Measurements from ENCODE around the gene ITIH5.

DNA sequence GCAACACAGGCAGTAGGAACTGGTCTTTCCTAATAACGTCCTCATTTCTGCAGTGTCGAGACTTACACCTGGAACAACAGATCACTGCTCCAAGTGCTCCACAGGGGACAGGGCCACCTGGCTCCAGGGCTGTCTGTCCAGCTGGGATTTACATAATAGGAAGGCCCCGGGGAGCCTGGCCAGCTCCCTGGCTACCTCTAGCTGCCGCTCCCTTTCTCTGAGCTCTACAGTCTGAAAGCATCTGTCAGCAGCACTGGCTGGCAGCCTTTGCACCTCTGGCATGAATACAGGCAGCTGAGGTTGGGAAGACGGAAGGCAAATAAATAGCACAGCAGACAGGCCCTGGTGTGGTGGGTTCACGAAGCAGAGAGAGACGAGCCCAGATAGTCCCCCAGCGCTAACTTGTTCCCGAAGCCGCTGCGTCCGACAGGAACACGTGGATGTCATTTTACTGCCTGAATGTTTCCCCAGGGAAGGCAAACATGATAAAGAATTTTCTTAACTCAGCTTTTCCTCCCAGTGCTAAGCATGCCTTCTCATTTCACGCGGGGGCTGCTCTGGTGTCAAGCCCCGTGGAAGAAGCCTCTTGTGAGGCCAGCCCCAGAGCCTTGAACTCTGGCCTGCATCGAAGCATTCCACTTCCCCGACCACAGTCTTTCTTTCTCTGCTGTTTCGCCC lies 105.4 kb downstream of the ITIH5 start:
- TF ChIP-seq, protein P1, sequence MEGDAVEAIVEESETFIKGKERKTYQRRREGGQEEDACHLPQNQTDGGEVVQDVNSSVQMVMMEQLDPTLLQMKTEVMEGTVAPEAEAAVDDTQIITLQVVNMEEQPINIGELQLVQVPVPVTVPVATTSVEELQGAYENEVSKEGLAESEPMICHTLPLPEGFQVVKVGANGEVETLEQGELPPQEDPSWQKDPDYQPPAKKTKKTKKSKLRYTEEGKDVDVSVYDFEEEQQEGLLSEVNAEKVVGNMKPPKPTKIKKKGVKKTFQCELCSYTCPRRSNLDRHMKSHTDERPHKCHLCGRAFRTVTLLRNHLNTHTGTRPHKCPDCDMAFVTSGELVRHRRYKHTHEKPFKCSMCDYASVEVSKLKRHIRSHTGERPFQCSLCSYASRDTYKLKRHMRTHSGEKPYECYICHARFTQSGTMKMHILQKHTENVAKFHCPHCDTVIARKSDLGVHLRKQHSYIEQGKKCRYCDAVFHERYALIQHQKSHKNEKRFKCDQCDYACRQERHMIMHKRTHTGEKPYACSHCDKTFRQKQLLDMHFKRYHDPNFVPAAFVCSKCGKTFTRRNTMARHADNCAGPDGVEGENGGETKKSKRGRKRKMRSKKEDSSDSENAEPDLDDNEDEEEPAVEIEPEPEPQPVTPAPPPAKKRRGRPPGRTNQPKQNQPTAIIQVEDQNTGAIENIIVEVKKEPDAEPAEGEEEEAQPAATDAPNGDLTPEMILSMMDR (conservative IDR thresholded peaks at IDR 0.05 in 1 of 2, IDR thresholded peaks at IDR 0.05 in 1 of 2; ENCODE audit: low read depth in 1 of 2, low read length in 2 of 2): no peak
- no peak for TF ChIP-seq EZH2 (IDR thresholded peaks at IDR 0.05; ENCODE audit: low read length, missing control alignments)

Measured in fibroblast of lung (primary cell).